Measurements from ENCODE around the gene FOXL1. TPM values are rescaled to one million over a fixed set of nuclear protein-coding genes. Genes with fewer than 3 reads are reported as not detected.

The FOXL1 gene
- polyA plus RNA-seq, 3 donors, result not detected

DNA sequence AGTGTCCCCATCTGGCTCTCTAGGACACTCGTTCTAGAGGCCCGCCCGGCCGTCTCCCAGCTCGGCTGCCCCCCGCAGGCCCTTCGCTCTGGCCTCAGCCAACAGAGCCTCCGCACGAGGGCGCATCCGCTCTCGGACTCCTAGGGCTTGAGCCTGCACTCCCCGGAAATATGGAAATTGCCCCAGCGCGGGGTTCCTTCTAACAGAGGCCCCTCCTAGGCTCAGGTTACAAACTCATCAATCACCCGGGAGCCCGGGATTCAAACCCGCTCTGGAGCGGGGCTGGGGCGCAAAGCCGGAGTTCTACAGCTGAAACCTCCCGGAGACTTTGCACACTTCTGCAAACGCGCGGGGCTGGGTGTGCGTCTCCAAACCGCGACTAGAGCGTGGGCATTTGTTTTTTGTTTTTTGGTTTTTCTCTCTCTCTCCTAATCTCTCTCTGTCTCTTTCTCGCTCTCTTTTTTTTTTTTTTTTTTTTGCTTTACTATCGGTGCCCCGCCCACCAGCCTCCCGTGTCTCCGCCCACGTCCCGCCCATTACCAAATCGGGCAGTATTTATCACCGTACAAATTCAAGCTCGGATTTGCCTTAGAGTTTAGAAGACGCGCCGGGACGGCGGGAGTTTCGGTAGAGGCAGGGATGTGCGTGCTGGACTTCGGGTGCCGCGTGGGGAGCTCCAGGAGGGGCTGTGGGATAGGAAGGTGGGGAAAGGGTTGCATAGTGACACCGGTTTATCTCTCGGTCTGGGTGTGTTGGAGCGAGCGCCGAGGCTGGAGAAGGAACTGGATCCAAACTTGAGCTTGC is 2.4 kb upstream of the FOXL1 start:
- H3K27ac ChIP-seq (ENCODE audit: low read depth in 1 of 2, low read length in 2 of 2), result no peak overlapping the region
- peaks cover 7 to 11% of the 10 kb centered on the region in 2 donors for H3K9me3 ChIP-seq (replicated peaks in 1 of 2; ENCODE audit: control insufficient read depth in 1 of 2, insufficient read depth in 1 of 2, low read length in 2 of 2)
- DNase-seq, result no peak
- H3K4me3 ChIP-seq (replicated peaks in 1 of 3; ENCODE audit: low read depth in 2 of 3, low read length in 3 of 3), result peak overlapping the region; percentile 16 to 73 (median 29)
- H3K79me2 ChIP-seq (ENCODE audit: insufficient read depth, low read length), result no peaks in the 10 kb centered on the region
- 1% methylated on average over 43 of the region's 54 CpGs for WGBS (ENCODE audit: insufficient coverage)
- no peaks in the 10 kb centered on the region for H4K20me1 ChIP-seq (ENCODE audit: insufficient read depth, low read length)
- peaks cover 0 to 6% of the 10 kb centered on the region in 2 donors for H3K36me3 Mint-ChIP-seq
- H3K4me3 Mint-ChIP-seq, result peak overlapping the region; percentile 79 to 96
- peak overlapping the region; percentile 68 for H2AFZ ChIP-seq (ENCODE audit: insufficient read depth, low read depth, low read length, poor library complexity, severe bottlenecking)
- no peak overlapping the region for H3K9ac ChIP-seq (ENCODE audit: insufficient read depth, low read length, poor library complexity, severe bottlenecking)
- peak overlapping the region; percentile 74 for H3K4me2 ChIP-seq (replicated peaks; ENCODE audit: extremely low read depth, low read length, poor library complexity, severe bottlenecking)
- H3K36me3 ChIP-seq (replicated peaks in 1 of 2; ENCODE audit: control insufficient read depth in 1 of 2, insufficient read depth in 2 of 2, low read length in 2 of 2), result no peaks in the 10 kb centered on the region
- peaks cover 13% of the 10 kb centered on the region for H3K4me1 Mint-ChIP-seq
- peaks cover 12 to 17% of the 10 kb centered on the region in 2 donors for H3K4me1 ChIP-seq (ENCODE audit: control insufficient read depth in 1 of 2, insufficient read depth in 2 of 2, low read length in 2 of 2)
- H3K27me3 Mint-ChIP-seq (ENCODE audit: low read depth in 3 of 3), result peaks cover 69 to 95% (median 84%) of the 10 kb centered on the region in 3 donors
- peaks cover 27 to 79% of the 10 kb centered on the region in 2 donors for H3K27me3 ChIP-seq (ENCODE audit: control insufficient read depth in 2 of 2, insufficient read depth in 2 of 2, low read length in 2 of 2)
- peak overlapping the region in 1 of 7 donors; percentile 21 for H3K27ac Mint-ChIP-seq
- H3K9me3 Mint-ChIP-seq, result peaks cover 0 to 11% (median 5%) of the 10 kb centered on the region in 7 donors
- intact Hi-C loops (cut with micrococcal nuclease), result no loop called here
- TF ChIP-seq, protein P1, sequence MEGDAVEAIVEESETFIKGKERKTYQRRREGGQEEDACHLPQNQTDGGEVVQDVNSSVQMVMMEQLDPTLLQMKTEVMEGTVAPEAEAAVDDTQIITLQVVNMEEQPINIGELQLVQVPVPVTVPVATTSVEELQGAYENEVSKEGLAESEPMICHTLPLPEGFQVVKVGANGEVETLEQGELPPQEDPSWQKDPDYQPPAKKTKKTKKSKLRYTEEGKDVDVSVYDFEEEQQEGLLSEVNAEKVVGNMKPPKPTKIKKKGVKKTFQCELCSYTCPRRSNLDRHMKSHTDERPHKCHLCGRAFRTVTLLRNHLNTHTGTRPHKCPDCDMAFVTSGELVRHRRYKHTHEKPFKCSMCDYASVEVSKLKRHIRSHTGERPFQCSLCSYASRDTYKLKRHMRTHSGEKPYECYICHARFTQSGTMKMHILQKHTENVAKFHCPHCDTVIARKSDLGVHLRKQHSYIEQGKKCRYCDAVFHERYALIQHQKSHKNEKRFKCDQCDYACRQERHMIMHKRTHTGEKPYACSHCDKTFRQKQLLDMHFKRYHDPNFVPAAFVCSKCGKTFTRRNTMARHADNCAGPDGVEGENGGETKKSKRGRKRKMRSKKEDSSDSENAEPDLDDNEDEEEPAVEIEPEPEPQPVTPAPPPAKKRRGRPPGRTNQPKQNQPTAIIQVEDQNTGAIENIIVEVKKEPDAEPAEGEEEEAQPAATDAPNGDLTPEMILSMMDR (IDR thresholded peaks at IDR 0.05), result no peak

DNA sequence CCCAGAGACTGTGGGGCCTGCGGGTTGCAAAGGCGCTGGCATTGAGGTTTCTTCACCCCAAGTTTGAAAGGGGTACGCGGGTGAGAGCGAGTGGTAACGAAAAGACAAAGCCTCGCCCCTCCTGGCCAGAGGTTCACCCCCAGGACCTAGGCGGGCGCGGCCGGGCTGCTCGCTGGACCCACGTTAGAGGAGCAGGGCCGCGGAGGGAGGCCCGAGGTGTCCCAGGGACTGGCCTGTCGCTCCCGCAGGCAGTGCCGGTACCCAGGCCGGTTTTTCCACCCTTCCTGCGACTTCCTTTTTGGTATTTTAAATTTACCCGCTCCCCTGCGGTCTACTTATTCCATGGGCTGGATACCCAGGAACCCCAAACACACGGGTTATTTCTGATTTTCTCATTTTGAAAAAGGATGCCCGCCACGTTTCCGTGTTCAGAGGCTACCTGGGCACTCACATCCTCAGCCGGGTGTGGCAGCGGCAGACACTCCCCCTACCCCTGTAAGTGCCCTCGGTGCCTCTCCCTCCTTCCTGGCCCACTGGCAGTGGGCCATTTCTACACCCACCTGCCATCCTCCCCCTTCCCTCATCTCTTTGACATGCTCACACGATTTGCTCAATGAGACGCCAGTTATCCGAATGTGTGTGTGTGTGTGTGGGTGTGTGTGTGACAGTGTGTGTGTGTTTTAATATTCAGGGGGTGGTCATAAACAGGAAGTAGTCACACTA is 1.6 kb upstream of the FOXL1 start:
- DNase-seq, result no peak
- Mint-ChIP-seq H3K4me3 (peak overlapping the region; percentile 79 to 96), H3K9me3 (peaks cover 0 to 11% (median 5%) of the 10 kb centered on the region in 7 donors), H3K27ac (no peak overlapping the region), H3K27me3 (ENCODE audit: low read depth in 3 of 3) (peaks cover 72 to 95% (median 87%) of the 10 kb centered on the region in 3 donors), H3K36me3 (peaks cover 0 to 6% of the 10 kb centered on the region in 2 donors), H3K4me1 (peaks cover 13% of the 10 kb centered on the region)
- Histone ChIP-seq H2AFZ (ENCODE audit: insufficient read depth, low read depth, low read length, poor library complexity, severe bottlenecking) (peak overlapping the region; percentile 68), H3K27ac (ENCODE audit: low read depth in 1 of 2, low read length in 2 of 2) (no peak overlapping the region), H3K4me2 (replicated peaks; ENCODE audit: extremely low read depth, low read length, poor library complexity, severe bottlenecking) (peak overlapping the region; percentile 74), H3K9me3 (replicated peaks in 1 of 2; ENCODE audit: control insufficient read depth in 1 of 2, insufficient read depth in 1 of 2, low read length in 2 of 2) (peaks cover 7 to 11% of the 10 kb centered on the region in 2 donors), H3K79me2 (ENCODE audit: insufficient read depth, low read length) (no peaks in the 10 kb centered on the region), H4K20me1 (ENCODE audit: insufficient read depth, low read length) (no peaks in the 10 kb centered on the region), H3K4me3 (replicated peaks in 1 of 3; ENCODE audit: low read depth in 2 of 3, low read length in 3 of 3) (peak overlapping the region in 1 of 3 experiments; percentile 73), H3K4me1 (ENCODE audit: control insufficient read depth in 1 of 2, insufficient read depth in 2 of 2, low read length in 2 of 2) (peaks cover 12 to 17% of the 10 kb centered on the region in 2 donors), H3K9ac (ENCODE audit: insufficient read depth, low read length, poor library complexity, severe bottlenecking) (no peak overlapping the region), H3K36me3 (replicated peaks in 1 of 2; ENCODE audit: control insufficient read depth in 1 of 2, insufficient read depth in 2 of 2, low read length in 2 of 2) (no peaks in the 10 kb centered on the region), H3K27me3 (ENCODE audit: control insufficient read depth in 2 of 2, insufficient read depth in 2 of 2, low read length in 2 of 2) (peaks cover 33 to 79% of the 10 kb centered on the region in 2 donors)
- intact Hi-C loops (cut with micrococcal nuclease), result no loop called here
- TF ChIP-seq, protein P1 (IDR thresholded peaks at IDR 0.05), result no peak
- 4% methylated on average over 25 of the region's 33 CpGs for WGBS (ENCODE audit: insufficient coverage)

Measured in CD14-positive monocyte (primary cell).